Measurements from ENCODE around the gene P2RX7. TPM values are rescaled to one million over a fixed set of nuclear protein-coding genes. Genes with fewer than 3 reads are reported as not detected.

The P2RX7 gene
- total and polyA plus RNA-seq, 8 donors: 0.77 to 8.8 (median 1.4) TPM

GRCh38 chr12:121233628-121234020 is 100.9 kb downstream of the P2RX7 start:
- ATAC-seq (no peak), DNase-seq (peak in 1 of 6 donors; percentile 74), FAIRE-seq (no peak)
- intact Hi-C loops (cut with DNase I): no loop called here
- H3K4me1 ChIP-seq: peaks cover 9 to 24% (median 16%) of the 10 kb centered on the region in 3 donors
- 85 to 89% methylated on average over 11 of the region's 11 CpGs for WGBS, 2 donors
- H3K27me3 ChIP-seq: no peaks in the 10 kb centered on the region
- no peaks in the 10 kb centered on the region for H3K9me3 ChIP-seq
- H3K4me3 ChIP-seq: no peak overlapping the region
- TF ChIP-seq CTCF (IDR thresholded peaks at IDR 0.05): no peak
- peaks cover 0 to 29% (median 4%) of the 10 kb centered on the region in 3 donors for H3K36me3 ChIP-seq
- no peak overlapping the region for H3K27ac ChIP-seq

GRCh38 chr12:121236776-121237175 is 104.1 kb downstream of the P2RX7 start:
- peak overlapping the region in 2 of 4 donors; percentile 68 to 86 for H3K27ac ChIP-seq
- FAIRE-seq (no peak), DNase-seq (peak in 1 of 6 donors; percentile 23), ATAC-seq (no peak)
- intact Hi-C loops (cut with DNase I): no loop called here
- no peak for TF ChIP-seq CTCF (IDR thresholded peaks at IDR 0.05)
- H3K36me3 ChIP-seq: peaks cover 0 to 19% (median 4%) of the 10 kb centered on the region in 3 donors
- no peak overlapping the region for H3K4me3 ChIP-seq
- peaks cover 14 to 26% (median 20%) of the 10 kb centered on the region in 3 donors for H3K4me1 ChIP-seq
- no peaks in the 10 kb centered on the region for H3K27me3 ChIP-seq
- WGBS, 2 donors: 88 to 91% methylated on average over 9 of the region's 9 CpGs
- H3K9me3 ChIP-seq: no peaks in the 10 kb centered on the region

GRCh38 chr12:121237415-121237814 is 104.7 kb downstream of the P2RX7 start:
- Histone ChIP-seq H3K36me3 (peaks cover 0 to 16% (median 4%) of the 10 kb centered on the region in 3 donors), H3K27me3 (no peaks in the 10 kb centered on the region), H3K4me3 (no peak overlapping the region), H3K27ac (peak overlapping the region in 3 of 4 donors; percentile 14 to 86 (median 68)), H3K9me3 (no peaks in the 10 kb centered on the region), H3K4me1 (peaks cover 14 to 26% (median 20%) of the 10 kb centered on the region in 3 donors)
- DNase-seq (peak in 5 of 6 donors; percentile 52 to 88 (median 62)), FAIRE-seq (no peak), ATAC-seq (peak; percentile 73 to 87 (median 80))
- no peak for TF ChIP-seq CTCF (IDR thresholded peaks at IDR 0.05)
- intact Hi-C loops (cut with DNase I): no loop called here
- 21 to 28% methylated on average over 8 of the region's 8 CpGs for WGBS, 2 donors

Other genes starting within 250 kb of the P2RX7 start
- 10 to 100 TPM; 10.9 to 25.7 (median 17.1) TPM for gene SPPL3, start 228.5 kb upstream of the P2RX7 start, total RNA-seq
- gene SPPL3, start 228.5 kb upstream of the P2RX7 start, polyA plus RNA-seq: 10 to 100 TPM in 1 of 2 donors, 1 to 10 TPM in 1; 7.0 to 13.1 TPM
- 1 to 10 TPM; 4.9 to 9.1 (median 6.9) TPM for gene HNF1A, start 154.3 kb upstream of the P2RX7 start, total RNA-seq
- gene HNF1A, start 154.3 kb upstream of the P2RX7 start, polyA plus RNA-seq: 10 to 100 TPM; 11.5 to 17.2 TPM
- gene C12orf43, start 116.4 kb upstream of the P2RX7 start, total RNA-seq: 1 to 10 TPM; 5.1 to 7.9 (median 7.0) TPM
- gene C12orf43, start 116.4 kb upstream of the P2RX7 start, polyA plus RNA-seq: 1 to 10 TPM; 4.5 to 6.7 TPM
- under 1 TPM; 0.16 to 0.50 (median 0.25) TPM for gene OASL, start 93.6 kb upstream of the P2RX7 start, total RNA-seq
- gene OASL, start 93.6 kb upstream of the P2RX7 start, polyA plus RNA-seq: under 1 TPM; 0.42 to 0.59 TPM
- gene P2RX4, start 77.3 kb downstream of the P2RX7 start, total RNA-seq: 10 to 100 TPM; 27.5 to 60.1 (median 33.3) TPM
- 10 to 100 TPM; 31.4 to 34.0 TPM for gene P2RX4, start 77.3 kb downstream of the P2RX7 start, polyA plus RNA-seq
- gene CAMKK2, start 163.8 kb downstream of the P2RX7 start, total RNA-seq: 10 to 100 TPM in 5 of 6 donors, 1 to 10 TPM in 1; 9.3 to 26.7 (median 13.0) TPM
- 10 to 100 TPM in 1 of 2 donors, 1 to 10 TPM in 1; 9.6 to 15.4 TPM for gene CAMKK2, start 163.8 kb downstream of the P2RX7 start, polyA plus RNA-seq
- gene ANAPC5, start 219.5 kb downstream of the P2RX7 start, total RNA-seq: 10 to 100 TPM; 58.0 to 90.4 (median 72.7) TPM
- 100 to 1,000 TPM; 135 to 183 TPM for gene ANAPC5, start 219.5 kb downstream of the P2RX7 start, polyA plus RNA-seq

All from pancreas (tissue), 10 donors.